A673 (cell line): ENCODE results near the gene EYS. TPM values are rescaled to one million over a fixed set of nuclear protein-coding genes. Genes with fewer than 3 reads are reported as not detected.

Source experiments
- BruUV-seq: library from RNA; stranded (reverse); fragments of 400-500 nt; replicated peaks from 2 replicates; lab custom pipeline; 2021; lab: Mats Ljungman, UMichigan
- CTCF ChIA-PET: fragments of 300-600 bp; sonication (Branson Sonifier 250); formaldehyde crosslinking; loops from one replicate; lab custom pipeline; 2022; ENCODE audit warnings: antibody characterized with exemption; lab: Charles Lee
- POLR2A ChIA-PET: fragments of 300-600 bp; sonication (Branson Sonifier 250); formaldehyde crosslinking; loops from one replicate; lab custom pipeline; 2022; ENCODE audit warnings: antibody characterized with exemption; ENCODE audit not compliant: low non-redundant PET; lab: Charles Lee
- DNase-seq: peaks from one replicate; pipeline ENCODE4 v3.0.0-alpha.2; 2015; ENCODE audit warnings: low spot score
- H3K27ac ChIP-seq: fragments of 200-600 bp; sonication (generic); 2 replicates; pipeline ENCODE4 v1.5.1; 2016; ENCODE audit warnings: mixed run types, low read depth, mild to moderate bottlenecking, mixed read lengths, antibody characterized with exemption, low read length; ENCODE audit not compliant: poor library complexity, severe bottlenecking
- H3K27me3 ChIP-seq: fragments of 200-600 bp; sonication (generic); replicated peaks from 2 replicates; pipeline ENCODE4 v1.6.1; 2017; ENCODE audit warnings: mixed run types, low read depth, mild to moderate bottlenecking, mixed read lengths, antibody characterized with exemption, low read length; ENCODE audit not compliant: insufficient read depth, poor library complexity
- H3K36me3 ChIP-seq: fragments of 200-600 bp; sonication (generic); 2 replicates; pipeline ENCODE4 v1.6.1; 2016; ENCODE audit warnings: mixed run types, mild to moderate bottlenecking, mixed read lengths, antibody characterized with exemption, low read length; ENCODE audit not compliant: insufficient read depth, poor library complexity, severe bottlenecking
- H3K4me1 ChIP-seq: fragments of 200-600 bp; sonication (generic); 2 replicates; pipeline ENCODE4 v1.6.1; 2017; ENCODE audit warnings: mixed run types, mild to moderate bottlenecking, mixed read lengths, antibody characterized with exemption, low read length; ENCODE audit not compliant: insufficient read depth, poor library complexity, severe bottlenecking
- H3K4me3 ChIP-seq: fragments of 200-600 bp; sonication (generic); 2 replicates; pipeline ENCODE4 v1.5.1; 2016; ENCODE audit warnings: low read depth, mixed run types, mild to moderate bottlenecking, mixed read lengths, low read length; ENCODE audit not compliant: poor library complexity, severe bottlenecking
- H3K9me3 ChIP-seq: fragments of 200-600 bp; sonication (generic); 2 replicates; pipeline ENCODE4 v1.6.1; 2016; ENCODE audit warnings: mixed run types, low read depth, mild to moderate bottlenecking, mixed read lengths, antibody characterized with exemption, low read length; ENCODE audit not compliant: poor library complexity, severe bottlenecking
- EZH2 ChIP-seq: fragments of 200-600 bp; sonication (generic); IDR thresholded peaks from 2 replicates; pipeline ENCODE4 v1.6.1; 2017; ENCODE audit warnings: borderline replicate concordance, low read depth, mild to moderate bottlenecking, mixed read lengths, antibody characterized with exemption, low read length; ENCODE audit not compliant: poor library complexity, severe bottlenecking
- intact Hi-C: fragments of 100-400 bp; cut with micrococcal nuclease; formaldehyde crosslinking; loops from one replicate; pipeline ENCODE4 v1.10.0; 2022; ENCODE audit not compliant: unreplicated experiment
- total RNA-seq: library from RNA; stranded (reverse); gene quantifications from 2 replicates; pipeline ENCODE4 v1.2.3, GENCODE V29; 2021
- TF ChIP-seq, protein P1 (sequence below): fragments of 300-800, 200-600 bp; sonication (generic); conservative IDR thresholded peaks from 2 replicates; pipeline ENCODE4 v1.5.1; 2017; ENCODE audit warnings: low read depth, mild to moderate bottlenecking, antibody characterized with exemption, low read length, moderate library complexity, mixed read lengths

The EYS gene
- total RNA-seq, 1 experiment from 2014 or later = 0.47 TPM

DNA sequence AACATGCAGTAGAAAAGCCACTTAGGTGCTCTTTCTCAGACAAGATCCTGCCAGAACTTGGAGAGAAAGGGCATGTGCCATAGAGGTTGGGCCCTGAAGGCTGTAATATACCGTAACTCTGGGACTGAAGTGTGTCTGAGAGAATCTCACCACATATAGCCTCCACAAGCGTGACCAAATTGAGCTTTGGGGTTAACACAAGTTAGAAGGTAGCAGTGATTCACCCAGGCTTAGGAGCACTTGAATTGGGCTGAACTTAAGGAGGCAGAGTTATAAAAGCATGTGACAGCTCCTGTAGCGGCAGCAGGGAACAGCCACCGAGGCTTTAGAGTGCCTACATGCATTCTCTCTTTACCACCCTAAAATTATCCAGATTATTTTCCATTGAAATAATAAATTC, 1709.8 kb downstream of the EYS start:
- Histone ChIP-seq H3K9me3 (no peaks in the 10 kb centered on the region), H3K27ac (no peak overlapping the region), H3K4me3 (no peak overlapping the region), H3K27me3 (no peaks in the 10 kb centered on the region), H3K36me3 (no peaks in the 10 kb centered on the region), H3K4me1 (no peaks in the 10 kb centered on the region)
- no peak for DNase-seq
- CTCF ChIA-PET = no interaction called here
- POLR2A ChIA-PET = no interaction called here
- TF ChIP-seq EZH2 = no peak
- TF ChIP-seq, protein P1, sequence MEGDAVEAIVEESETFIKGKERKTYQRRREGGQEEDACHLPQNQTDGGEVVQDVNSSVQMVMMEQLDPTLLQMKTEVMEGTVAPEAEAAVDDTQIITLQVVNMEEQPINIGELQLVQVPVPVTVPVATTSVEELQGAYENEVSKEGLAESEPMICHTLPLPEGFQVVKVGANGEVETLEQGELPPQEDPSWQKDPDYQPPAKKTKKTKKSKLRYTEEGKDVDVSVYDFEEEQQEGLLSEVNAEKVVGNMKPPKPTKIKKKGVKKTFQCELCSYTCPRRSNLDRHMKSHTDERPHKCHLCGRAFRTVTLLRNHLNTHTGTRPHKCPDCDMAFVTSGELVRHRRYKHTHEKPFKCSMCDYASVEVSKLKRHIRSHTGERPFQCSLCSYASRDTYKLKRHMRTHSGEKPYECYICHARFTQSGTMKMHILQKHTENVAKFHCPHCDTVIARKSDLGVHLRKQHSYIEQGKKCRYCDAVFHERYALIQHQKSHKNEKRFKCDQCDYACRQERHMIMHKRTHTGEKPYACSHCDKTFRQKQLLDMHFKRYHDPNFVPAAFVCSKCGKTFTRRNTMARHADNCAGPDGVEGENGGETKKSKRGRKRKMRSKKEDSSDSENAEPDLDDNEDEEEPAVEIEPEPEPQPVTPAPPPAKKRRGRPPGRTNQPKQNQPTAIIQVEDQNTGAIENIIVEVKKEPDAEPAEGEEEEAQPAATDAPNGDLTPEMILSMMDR = no peak
- intact Hi-C loops = no loop called here
- BruUV-seq = no TSS peak

DNA sequence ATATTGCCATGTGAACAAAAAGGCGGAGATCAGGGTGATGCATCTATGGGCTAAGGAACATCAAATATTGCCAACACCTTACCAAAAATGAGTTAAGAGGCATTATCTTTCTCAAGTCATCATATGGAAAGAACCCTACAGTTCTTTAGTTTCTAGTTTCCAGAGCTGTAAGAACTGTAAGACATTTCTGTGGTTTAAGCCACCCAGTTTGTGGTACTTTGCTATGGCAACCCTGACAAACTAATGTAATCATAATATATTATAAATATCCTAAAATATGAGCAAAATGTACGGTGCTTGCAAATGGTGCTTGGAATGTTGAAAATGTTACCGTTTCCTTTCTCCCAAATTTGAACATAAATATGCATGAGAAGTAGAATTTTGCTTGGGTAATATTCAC, 1721.8 kb downstream of the EYS start:
- Histone ChIP-seq H3K4me1 (no peaks in the 10 kb centered on the region), H3K27me3 (no peaks in the 10 kb centered on the region), H3K27ac (no peak overlapping the region), H3K4me3 (no peak overlapping the region), H3K9me3 (no peaks in the 10 kb centered on the region), H3K36me3 (no peaks in the 10 kb centered on the region)
- ChIA-PET CTCF (interaction anchor here (0.6 kb wide), 1 partner anchor 34 kb away, joined by 3 read pairs; no protein-coding TSS in a partner anchor), POLR2A (no interaction called here)
- no TSS peak for BruUV-seq
- no peak for DNase-seq
- intact Hi-C loops = no loop called here
- TF ChIP-seq EZH2 = no peak
- TF ChIP-seq, protein P1 = no peak

DNA sequence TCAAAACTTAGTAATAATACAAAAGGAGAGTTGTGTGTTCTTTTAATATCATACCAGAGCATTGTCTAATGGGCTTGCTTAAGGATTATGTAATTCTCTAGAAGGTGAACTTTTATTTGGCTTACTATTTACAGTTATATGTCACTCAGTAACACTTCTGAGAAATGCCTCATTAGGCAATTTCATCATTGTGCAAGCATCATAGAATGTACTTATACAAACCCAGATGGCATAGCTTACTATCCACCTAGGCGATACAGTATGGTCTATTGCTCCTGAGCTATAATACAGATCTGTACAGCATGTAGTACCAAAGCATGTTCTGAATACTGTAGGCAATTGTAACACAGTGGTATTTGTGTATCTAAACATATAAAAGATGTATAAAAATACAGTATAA, 1731.3 kb downstream of the EYS start:
- Histone ChIP-seq H3K4me3 (no peak overlapping the region), H3K4me1 (no peaks in the 10 kb centered on the region), H3K27me3 (no peaks in the 10 kb centered on the region), H3K9me3 (no peaks in the 10 kb centered on the region), H3K27ac (no peak overlapping the region), H3K36me3 (no peaks in the 10 kb centered on the region)
- ChIA-PET POLR2A (no interaction called here), CTCF (no interaction called here)
- intact Hi-C loops = no loop called here
- BruUV-seq = no TSS peak
- DNase-seq = no peak
- TF ChIP-seq EZH2 = no peak
- TF ChIP-seq, protein P1 = no peak
